ENCODE data around the gene AZU1.
A peak's percentile ranks its signal among the peaks of the same experiment; 100 is the strongest.

AZU1 gene

DNA sequence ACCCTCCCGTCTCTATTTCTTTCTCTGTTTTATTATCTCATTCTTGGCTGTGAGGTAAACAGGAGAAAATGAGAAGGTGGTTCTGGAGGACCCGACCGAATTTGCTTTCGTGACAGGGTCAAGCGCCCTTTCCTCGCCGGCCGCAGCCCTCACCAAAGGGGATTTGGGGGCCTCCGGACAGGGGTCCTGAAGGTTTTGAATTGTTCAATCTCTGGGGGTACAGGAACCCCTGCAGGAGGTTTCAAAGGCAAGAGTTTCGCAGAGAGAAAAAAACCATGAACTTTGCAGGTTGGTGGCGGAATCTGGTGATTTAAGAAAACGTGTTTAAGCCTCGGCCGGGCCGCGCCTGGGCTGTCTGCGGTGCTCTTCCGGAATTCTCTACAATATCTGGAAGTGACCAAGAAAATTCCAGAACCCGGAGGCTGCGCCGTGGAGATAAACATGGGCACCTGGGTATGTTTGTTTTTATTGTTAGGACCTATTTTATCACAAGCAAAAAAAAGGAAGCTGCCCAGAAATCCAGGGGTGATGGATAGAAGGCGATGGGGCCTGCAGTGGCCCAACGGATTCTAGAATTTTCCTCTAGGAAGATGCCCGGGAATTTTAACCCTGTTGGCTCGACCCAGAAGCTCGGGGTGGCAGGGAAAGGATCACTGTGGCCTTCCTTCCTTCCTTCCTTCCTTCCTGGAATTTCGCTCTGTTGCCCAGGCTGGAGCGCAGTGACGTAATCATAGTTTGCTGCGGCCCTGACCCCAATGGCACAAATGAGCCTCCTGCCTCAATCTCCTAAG, 44.6 kb upstream of the AZU1 start:
- Mint-ChIP-seq H3K4me1 (peaks cover 39% of the 10 kb centered on the region), H3K9me3 (peaks cover 3% of the 10 kb centered on the region), H3K36me3 (ENCODE audit: low read depth) (no peaks in the 10 kb centered on the region), H3K27ac (peak overlapping the region; percentile 68), H3K4me3 (peak overlapping the region; percentile 66), H3K27me3 (ENCODE audit: low read depth, poor library complexity) (peaks cover 8% of the 10 kb centered on the region)
- no peak for DNase-seq
- TF ChIP-seq, protein P1, sequence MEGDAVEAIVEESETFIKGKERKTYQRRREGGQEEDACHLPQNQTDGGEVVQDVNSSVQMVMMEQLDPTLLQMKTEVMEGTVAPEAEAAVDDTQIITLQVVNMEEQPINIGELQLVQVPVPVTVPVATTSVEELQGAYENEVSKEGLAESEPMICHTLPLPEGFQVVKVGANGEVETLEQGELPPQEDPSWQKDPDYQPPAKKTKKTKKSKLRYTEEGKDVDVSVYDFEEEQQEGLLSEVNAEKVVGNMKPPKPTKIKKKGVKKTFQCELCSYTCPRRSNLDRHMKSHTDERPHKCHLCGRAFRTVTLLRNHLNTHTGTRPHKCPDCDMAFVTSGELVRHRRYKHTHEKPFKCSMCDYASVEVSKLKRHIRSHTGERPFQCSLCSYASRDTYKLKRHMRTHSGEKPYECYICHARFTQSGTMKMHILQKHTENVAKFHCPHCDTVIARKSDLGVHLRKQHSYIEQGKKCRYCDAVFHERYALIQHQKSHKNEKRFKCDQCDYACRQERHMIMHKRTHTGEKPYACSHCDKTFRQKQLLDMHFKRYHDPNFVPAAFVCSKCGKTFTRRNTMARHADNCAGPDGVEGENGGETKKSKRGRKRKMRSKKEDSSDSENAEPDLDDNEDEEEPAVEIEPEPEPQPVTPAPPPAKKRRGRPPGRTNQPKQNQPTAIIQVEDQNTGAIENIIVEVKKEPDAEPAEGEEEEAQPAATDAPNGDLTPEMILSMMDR (IDR thresholded peaks at IDR 0.05): no peak

- H3K36me3 Mint-ChIP-seq (ENCODE audit: low read depth): no peaks in the 10 kb centered on the region
- no peak overlapping the region for H3K27ac Mint-ChIP-seq
- H3K4me1 Mint-ChIP-seq: peaks cover 44% of the 10 kb centered on the region
- H3K4me3 Mint-ChIP-seq: no peak overlapping the region
- H3K27me3 Mint-ChIP-seq (ENCODE audit: low read depth, poor library complexity): peaks cover 8% of the 10 kb centered on the region
- no peaks in the 10 kb centered on the region for H3K9me3 Mint-ChIP-seq
- TF ChIP-seq, protein P1 (IDR thresholded peaks at IDR 0.05): no peak
- DNase-seq: no peak
Observed at GRCh38 chr19:784541-784940, 43.1 kb upstream of the AZU1 start.

- H3K27ac Mint-ChIP-seq: peak overlapping the region; percentile 68
- peaks cover 5% of the 10 kb centered on the region for H3K27me3 Mint-ChIP-seq (ENCODE audit: low read depth, poor library complexity)
- DNase-seq: no peak
- no peaks in the 10 kb centered on the region for H3K9me3 Mint-ChIP-seq
- H3K4me3 Mint-ChIP-seq: no peak overlapping the region
- peaks cover 56% of the 10 kb centered on the region for H3K4me1 Mint-ChIP-seq
- no peaks in the 10 kb centered on the region for H3K36me3 Mint-ChIP-seq (ENCODE audit: low read depth)
- TF ChIP-seq, protein P1 (IDR thresholded peaks at IDR 0.05): no peak
Observed at GRCh38 chr19:787536-787935, 40.1 kb upstream of the AZU1 start.

- TF ChIP-seq, protein P1 (IDR thresholded peaks at IDR 0.05): no peak
- Mint-ChIP-seq H3K4me3 (peak overlapping the region; percentile 68), H3K4me1 (peaks cover 50% of the 10 kb centered on the region), H3K27ac (peak overlapping the region; percentile 98), H3K9me3 (no peaks in the 10 kb centered on the region), H3K36me3 (ENCODE audit: low read depth) (no peaks in the 10 kb centered on the region), H3K27me3 (ENCODE audit: low read depth, poor library complexity) (peaks cover 5% of the 10 kb centered on the region)
- peak; percentile 50 for DNase-seq
Observed at GRCh38 chr19:788686-788982, 39.0 kb upstream of the AZU1 start.

- TF ChIP-seq, protein P1 (IDR thresholded peaks at IDR 0.05): no peak
- DNase-seq: peak; percentile 58
- peak overlapping the region; percentile 98 for H3K27ac Mint-ChIP-seq
Observed at GRCh38 chr19:788983-789700, 38.5 kb upstream of the AZU1 start.

More at GRCh38 chr19:788983-789700, 38.5 kb upstream of the AZU1 start:
- Mint-ChIP-seq H3K4me3 (peak overlapping the region; percentile 68), H3K9me3 (no peaks in the 10 kb centered on the region), H3K4me1 (peaks cover 54% of the 10 kb centered on the region), H3K27me3 (ENCODE audit: low read depth, poor library complexity) (peaks cover 5% of the 10 kb centered on the region), H3K36me3 (ENCODE audit: low read depth) (no peaks in the 10 kb centered on the region)
